BLaER1 treated with 17β-estradiol and CSF1 and Interleukin-3, amounts not matched to agents 10 nM and 100 nM (cell line): ENCODE results near the gene TMOD3.
"Not testable (repeated sequence)": the region's sequence is repeated elsewhere in the genome, so short reads cannot be mapped to it uniquely, and the experiment has no call there.

Experiments
- H3K27ac ChIP-seq, 11 experiments: shearing (Covaris generic); formaldehyde crosslinking; 2 replicates each; pipeline ENCODE4 v1.8.1; 2022
- H3K27me3 ChIP-seq, 11 experiments: shearing (Covaris generic); formaldehyde crosslinking; 2 replicates each; pipeline ENCODE4 v1.8.1; 2022
- H3K36me3 ChIP-seq, 11 experiments: shearing (Covaris generic); formaldehyde crosslinking; 2 replicates each; pipeline ENCODE4 v1.8.1; 2022
- H3K4me1 ChIP-seq, 10 experiments: shearing (Covaris generic); formaldehyde crosslinking; 2 replicates each; pipeline ENCODE4 v1.8.1; 2022
- H3K4me2 ChIP-seq, 11 experiments: shearing (Covaris generic); formaldehyde crosslinking; 2 replicates each; pipeline ENCODE4 v1.8.1; 2022
- H3K4me3 ChIP-seq, 10 experiments: shearing (Covaris generic); formaldehyde crosslinking; 2 replicates each; pipeline ENCODE4 v1.8.1; 2022
- H3K9ac ChIP-seq, 11 experiments: shearing (Covaris generic); formaldehyde crosslinking; 2 replicates each; pipeline ENCODE4 v1.8.1; 2022
- H3K9me3 ChIP-seq, 11 experiments: shearing (Covaris generic); formaldehyde crosslinking; replicated peaks in 1 of 11; 2 replicates each; pipeline ENCODE4 v1.8.1; 2022
- H4K20me1 ChIP-seq, 11 experiments: shearing (Covaris generic); formaldehyde crosslinking; 2 replicates each; pipeline ENCODE4 v1.8.1; 2022
- Cebpa-rat ChIP-seq, 11 experiments: shearing (Covaris generic); IDR thresholded peaks; 2 replicates each; pipeline ENCODE4 v1.8.1; 2022

The TMOD3 gene

GRCh38 chr15:51876169-51876568, 46.7 kb downstream of the TMOD3 start:
- no peak overlapping the region for H3K9ac ChIP-seq
- H3K4me3 ChIP-seq, result no peak overlapping the region
- peaks cover 0 to 98% (median 0%) of the 10 kb centered on the region in 11 experiments; a peak in 5 of 22 replicates for H4K20me1 ChIP-seq
- H3K4me1 ChIP-seq, result no peaks in the 10 kb centered on the region
- no peaks in the 10 kb centered on the region for H3K27me3 ChIP-seq
- peaks cover 47 to 100% (median 70%) of the 10 kb centered on the region in 11 experiments for H3K36me3 ChIP-seq
- no peaks in the 10 kb centered on the region for H3K9me3 ChIP-seq
- H3K4me2 ChIP-seq, result no peak overlapping the region
- no peak overlapping the region for H3K27ac ChIP-seq
- TF ChIP-seq Cebpa-rat (IDR thresholded peaks at IDR 0.05), result no peak

DNA sequence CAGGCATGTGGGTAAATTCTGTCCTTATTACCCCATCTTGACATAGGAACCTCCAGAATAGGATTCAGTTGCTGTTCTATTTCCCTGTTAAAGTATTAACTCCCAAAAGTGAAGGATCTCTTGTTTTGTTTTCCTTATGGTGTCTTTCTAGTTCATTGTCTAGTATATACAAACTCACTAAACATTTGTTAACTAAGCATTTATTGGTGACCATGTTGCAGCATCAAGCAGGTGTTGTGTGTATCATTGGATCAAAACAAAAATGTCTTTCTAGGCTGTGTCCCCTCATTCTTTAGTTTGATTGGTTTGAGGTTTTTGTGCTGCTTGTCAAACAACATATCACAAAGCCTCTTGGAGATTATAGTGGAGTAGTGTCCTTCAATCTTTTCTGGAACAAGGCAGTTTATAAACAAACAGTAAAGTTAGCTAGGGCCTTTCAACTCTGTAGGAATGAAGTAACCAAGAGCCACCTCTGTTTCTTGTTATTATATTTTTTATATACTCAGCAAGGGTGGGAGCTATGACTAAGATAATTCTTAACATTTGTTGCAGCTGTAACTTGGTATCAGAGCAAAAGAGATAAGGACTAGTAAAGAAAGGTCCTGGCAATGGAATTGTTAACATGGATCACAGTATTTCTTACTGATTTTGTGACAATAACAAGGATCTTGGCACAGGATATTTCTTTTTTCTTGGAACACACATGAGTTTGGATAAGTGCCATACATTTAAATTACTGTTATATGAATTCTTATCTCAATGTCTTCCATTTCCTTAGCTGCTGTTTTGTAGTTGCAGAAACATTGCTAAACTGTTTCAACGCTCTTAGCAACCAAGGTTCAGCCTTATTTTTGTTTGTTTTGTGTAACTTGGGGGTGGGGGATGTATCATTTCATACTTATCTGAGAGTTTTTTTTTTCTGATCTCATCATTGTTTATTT, 49.3 kb downstream of the TMOD3 start:
- Histone ChIP-seq H3K36me3 (peaks cover 37 to 100% (median 62%) of the 10 kb centered on the region in 11 experiments), H3K4me3 (no peak overlapping the region), H3K9ac (no peak overlapping the region), H3K4me2 (no peak overlapping the region), H3K9me3 (peaks cover 0 to 8% (median 0%) of the 10 kb centered on the region in 11 experiments; a peak in 4 of 22 replicates), H3K27ac (no peak overlapping the region), H4K20me1 (peaks cover 0 to 93% (median 0%) of the 10 kb centered on the region in 11 experiments; a peak in 5 of 22 replicates), H3K27me3 (no peaks in the 10 kb centered on the region), H3K4me1 (no peaks in the 10 kb centered on the region)
- no peak for TF ChIP-seq Cebpa-rat (IDR thresholded peaks at IDR 0.05)

DNA sequence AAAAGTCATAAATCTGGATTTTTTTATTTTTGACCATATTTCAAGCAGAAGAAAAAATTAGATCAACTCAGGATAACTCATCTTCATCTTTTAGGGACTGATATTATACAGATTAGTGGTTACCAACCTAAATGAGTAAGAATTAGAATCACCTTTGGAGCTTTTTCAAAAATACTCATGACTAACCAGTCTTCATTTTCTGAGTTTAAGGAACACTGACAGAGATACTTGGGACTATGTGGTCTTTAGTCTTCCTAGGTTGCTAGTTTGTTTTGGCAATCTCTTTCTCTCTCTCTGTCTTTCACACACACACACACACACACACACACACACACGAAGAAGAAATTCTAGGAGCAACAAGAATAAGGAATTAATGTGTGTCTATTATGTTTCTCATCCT, 50.1 kb downstream of the TMOD3 start:
- no peak for TF ChIP-seq Cebpa-rat (IDR thresholded peaks at IDR 0.05)
- peaks cover 0 to 93% (median 0%) of the 10 kb centered on the region in 11 experiments; a peak in 5 of 22 replicates for H4K20me1 ChIP-seq
- H3K4me3 ChIP-seq, result no peak overlapping the region
- H3K9ac ChIP-seq, result no peak overlapping the region
- H3K4me2 ChIP-seq, result no peak overlapping the region
- H3K27ac ChIP-seq, result no peak overlapping the region
- H3K36me3 ChIP-seq, result peaks cover 42 to 100% (median 66%) of the 10 kb centered on the region in 11 experiments
- H3K4me1 ChIP-seq, result 0 out of 20 replicates have a peak, but pooled peaks cover 0 to 4% (median 0%) of the 10 kb centered on the region in 10 experiments
- no peaks in the 10 kb centered on the region for H3K27me3 ChIP-seq
- peaks cover 0 to 16% (median 7%) of the 10 kb centered on the region in 11 experiments; a peak in 19 of 22 replicates for H3K9me3 ChIP-seq

DNA sequence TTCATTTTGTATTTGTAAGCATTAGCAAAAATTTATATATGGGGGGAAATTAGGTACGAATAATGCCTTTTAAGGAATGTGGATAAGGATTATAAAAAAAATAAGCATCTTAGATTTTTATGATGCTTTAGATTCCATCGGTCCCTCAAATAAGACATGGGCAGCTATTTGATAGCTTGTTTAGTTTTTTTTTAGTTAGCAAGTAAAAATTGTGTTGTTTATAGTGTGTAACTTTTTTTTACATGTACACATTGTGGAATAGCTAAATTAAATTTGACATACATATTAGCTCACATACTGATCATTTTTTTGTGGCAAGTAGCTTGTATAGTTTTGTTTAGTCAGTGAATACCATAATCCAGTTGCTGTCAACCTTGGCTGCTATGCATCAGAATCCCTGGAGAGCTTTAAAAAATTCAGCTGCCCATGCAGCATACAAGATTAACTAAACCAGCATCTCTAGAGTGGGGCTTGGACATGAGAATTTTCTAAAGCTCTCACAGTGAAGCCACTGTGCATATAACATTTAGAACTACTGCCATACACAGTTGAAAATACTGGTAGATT, 53.9 kb downstream of the TMOD3 start:
- H3K9ac ChIP-seq, result no peak overlapping the region
- H3K27me3 ChIP-seq, result no peaks in the 10 kb centered on the region
- no peak for TF ChIP-seq Cebpa-rat (IDR thresholded peaks at IDR 0.05)
- H3K4me2 ChIP-seq, result no peak overlapping the region
- no peak overlapping the region for H3K27ac ChIP-seq
- peaks cover 38 to 98% (median 54%) of the 10 kb centered on the region in 11 experiments for H3K36me3 ChIP-seq
- H3K9me3 ChIP-seq, result peaks cover 0 to 36% (median 27%) of the 10 kb centered on the region in 11 experiments; a peak in 19 of 22 replicates
- H3K4me3 ChIP-seq, result no peak overlapping the region
- 0 out of 20 replicates have a peak, but pooled peaks cover 0 to 4% (median 0%) of the 10 kb centered on the region in 10 experiments for H3K4me1 ChIP-seq
- peaks cover 0 to 81% (median 0%) of the 10 kb centered on the region in 11 experiments; a peak in 4 of 22 replicates for H4K20me1 ChIP-seq

- Histone ChIP-seq H3K4me1 (0 out of 20 replicates have a peak, but pooled peaks cover 0 to 4% (median 0%) of the 10 kb centered on the region in 10 experiments), H3K36me3 (peaks cover 38 to 94% (median 53%) of the 10 kb centered on the region in 11 experiments), H3K27ac (no peak overlapping the region), H3K4me2 (no peak overlapping the region), H3K4me3 (no peak overlapping the region), H3K9me3 (peaks cover 0 to 36% (median 27%) of the 10 kb centered on the region in 11 experiments; a peak in 19 of 22 replicates), H4K20me1 (peaks cover 0 to 81% (median 0%) of the 10 kb centered on the region in 11 experiments; a peak in 4 of 22 replicates), H3K9ac (no peak overlapping the region), H3K27me3 (no peaks in the 10 kb centered on the region)
- no peak for TF ChIP-seq Cebpa-rat (IDR thresholded peaks at IDR 0.05)
These were observed 54.6 kb downstream of the TMOD3 start for GRCh38 chr15:51884041-51884440.

DNA sequence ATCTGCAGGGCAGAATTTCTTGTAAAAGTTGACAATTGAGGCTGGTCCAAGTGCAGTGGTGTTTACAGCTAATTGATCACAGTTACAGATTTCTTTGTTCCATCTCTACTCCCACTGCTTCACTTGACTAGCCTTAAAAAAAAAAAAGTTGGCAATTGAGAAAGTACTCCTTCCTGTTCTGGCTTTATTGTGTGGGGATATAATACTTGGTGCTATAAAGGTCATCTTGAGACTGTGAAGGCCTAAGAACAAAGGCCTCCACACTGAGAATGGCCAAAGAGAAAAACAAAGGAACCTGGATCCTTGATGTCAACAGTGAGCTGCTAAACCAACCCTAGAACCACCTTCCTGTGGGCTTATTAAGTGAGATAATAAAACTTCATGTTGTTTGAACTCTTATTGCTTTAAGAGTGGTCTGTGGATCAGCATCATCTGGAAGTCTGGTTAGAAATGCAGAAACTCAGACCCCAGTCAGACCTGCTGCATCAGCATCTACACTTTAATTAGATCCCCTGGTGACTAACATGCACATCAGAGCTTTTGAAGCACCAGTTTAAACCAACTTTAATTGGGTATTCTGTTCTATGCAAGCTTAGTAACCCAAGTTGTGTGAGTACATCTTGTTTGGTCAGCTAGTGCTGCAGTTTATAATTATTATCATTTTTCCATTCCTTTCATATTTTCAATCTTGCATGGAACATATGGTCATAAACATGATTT, 55.2 kb downstream of the TMOD3 start:
- H3K27ac ChIP-seq, result no peak overlapping the region
- no peak for TF ChIP-seq Cebpa-rat (IDR thresholded peaks at IDR 0.05)
- no peak overlapping the region for H3K4me3 ChIP-seq
- peaks cover 0 to 81% (median 0%) of the 10 kb centered on the region in 11 experiments; a peak in 5 of 22 replicates for H4K20me1 ChIP-seq
- peaks cover 0 to 36% (median 27%) of the 10 kb centered on the region in 11 experiments; a peak in 19 of 22 replicates for H3K9me3 ChIP-seq
- no peak overlapping the region for H3K9ac ChIP-seq
- H3K36me3 ChIP-seq, result peaks cover 45 to 94% (median 59%) of the 10 kb centered on the region in 11 experiments
- no peak overlapping the region for H3K4me2 ChIP-seq
- 0 out of 20 replicates have a peak, but pooled peaks cover 0 to 4% (median 0%) of the 10 kb centered on the region in 10 experiments for H3K4me1 ChIP-seq
- H3K27me3 ChIP-seq, result no peaks in the 10 kb centered on the region

DNA sequence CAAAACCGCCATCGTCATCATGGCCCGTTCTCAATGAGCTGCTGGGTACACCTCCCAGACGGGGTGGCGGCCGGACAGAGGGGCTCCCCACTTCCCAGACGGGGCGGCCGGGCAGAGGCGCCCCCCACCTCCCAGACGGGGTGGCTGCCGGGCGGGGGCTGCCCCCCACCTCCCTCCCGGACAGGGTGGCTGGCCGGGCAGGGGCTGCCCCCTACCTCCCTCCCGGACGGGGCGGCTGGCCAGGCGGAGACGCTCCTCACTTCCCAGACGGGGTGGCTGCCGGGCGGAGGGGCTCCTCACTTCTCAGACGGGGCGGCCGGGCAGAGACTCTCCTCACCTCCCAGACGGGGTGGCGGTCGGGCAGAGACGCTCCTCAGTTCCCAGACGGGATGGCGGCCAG, 56.3 kb downstream of the TMOD3 start:
- not testable (repeated sequence) for H3K4me2 ChIP-seq, H3K27ac ChIP-seq, H3K4me3 ChIP-seq, H3K9ac ChIP-seq, H3K4me1 ChIP-seq, H3K27me3 ChIP-seq
- H3K36me3 ChIP-seq, result peaks cover 42 to 94% (median 62%) of the 10 kb centered on the region in 11 experiments
- H3K9me3 ChIP-seq, result peaks cover 0 to 36% (median 27%) of the 10 kb centered on the region in 11 experiments; a peak in 19 of 22 replicates
- H4K20me1 ChIP-seq, result peaks cover 0 to 81% (median 0%) of the 10 kb centered on the region in 11 experiments; a peak in 5 of 22 replicates

DNA sequence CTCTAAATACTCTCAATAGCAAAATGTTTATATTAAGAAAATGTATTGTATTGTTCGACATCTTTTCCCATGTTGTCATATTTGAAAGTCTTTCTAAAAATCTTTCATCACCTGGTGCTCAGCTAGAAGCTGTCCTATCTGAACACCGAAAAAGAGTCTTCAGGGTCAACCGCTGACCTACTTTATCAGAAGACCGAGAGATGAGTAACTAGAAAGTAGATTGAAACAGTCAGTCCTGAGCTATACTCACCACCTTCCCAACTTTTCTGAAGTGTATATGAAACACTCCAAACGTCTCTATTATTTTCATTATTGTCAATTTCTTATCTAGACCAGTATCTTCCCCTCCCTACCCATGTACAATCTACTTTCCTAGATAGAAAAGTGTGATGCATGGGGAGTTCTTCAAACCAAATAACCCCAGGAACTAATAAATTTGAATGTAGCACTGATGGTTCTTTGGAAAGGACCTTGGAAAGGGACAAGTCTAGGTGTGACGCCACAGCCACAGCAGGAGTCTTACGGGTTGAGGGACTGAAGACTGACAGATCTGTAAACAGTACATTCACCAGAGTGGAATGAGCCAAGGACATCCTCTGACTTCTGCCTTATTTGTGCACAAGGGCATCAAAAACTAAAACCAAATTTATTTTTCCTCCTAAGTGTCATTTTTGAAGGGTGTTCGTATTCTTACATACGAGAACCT, 58.6 kb downstream of the TMOD3 start:
- Histone ChIP-seq H3K4me3 (no peak overlapping the region), H3K9me3 (peaks cover 0 to 35% (median 27%) of the 10 kb centered on the region in 11 experiments; a peak in 19 of 22 replicates), H3K4me2 (no peak overlapping the region), H3K27me3 (no peaks in the 10 kb centered on the region), H3K4me1 (0 out of 20 replicates have a peak, but pooled peaks cover 0 to 4% (median 0%) of the 10 kb centered on the region in 10 experiments), H3K27ac (no peak overlapping the region), H3K9ac (no peak overlapping the region), H4K20me1 (peaks cover 0 to 83% (median 0%) of the 10 kb centered on the region in 11 experiments; a peak in 5 of 22 replicates), H3K36me3 (peaks cover 54 to 94% (median 68%) of the 10 kb centered on the region in 11 experiments)
- no peak for TF ChIP-seq Cebpa-rat (IDR thresholded peaks at IDR 0.05)
